ENCODE measurements around the gene ARHGAP10.
"Not testable (repeated sequence)": the region's sequence is repeated elsewhere in the genome, so short reads cannot be mapped to it uniquely, and the experiment has no call there.

Gene ARHGAP10

DNA sequence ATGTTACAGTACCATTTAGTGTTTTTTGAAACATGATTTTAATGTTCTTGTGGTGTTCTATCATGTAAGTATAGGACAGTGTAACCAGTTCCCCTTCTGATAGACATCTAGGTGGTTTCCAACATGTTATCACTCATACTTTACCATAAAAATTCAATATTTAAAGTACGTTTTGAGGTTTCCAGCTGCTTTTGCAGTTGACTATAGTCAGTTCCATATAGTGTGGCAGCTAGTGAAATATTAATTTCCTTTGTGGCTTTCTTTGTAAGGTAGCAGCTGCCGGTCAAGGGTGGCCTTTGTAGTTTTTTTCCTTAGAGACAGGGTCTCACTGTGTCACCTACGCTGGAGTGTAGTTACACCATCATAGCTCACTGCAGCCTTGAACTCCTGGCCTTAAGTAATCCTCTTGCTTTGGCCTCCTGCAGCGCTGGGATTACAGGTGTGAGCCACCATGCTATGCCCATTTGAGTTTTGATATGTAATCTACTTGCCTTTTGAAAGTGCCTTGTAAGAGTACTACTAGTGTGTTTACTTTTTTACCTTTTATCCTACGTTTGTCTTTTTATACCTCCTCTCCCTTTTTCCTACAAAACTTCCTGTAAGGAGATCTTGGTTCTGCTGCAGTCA lies 63.0 kb downstream of the ARHGAP10 start:
- no peak for DNase-seq

DNA sequence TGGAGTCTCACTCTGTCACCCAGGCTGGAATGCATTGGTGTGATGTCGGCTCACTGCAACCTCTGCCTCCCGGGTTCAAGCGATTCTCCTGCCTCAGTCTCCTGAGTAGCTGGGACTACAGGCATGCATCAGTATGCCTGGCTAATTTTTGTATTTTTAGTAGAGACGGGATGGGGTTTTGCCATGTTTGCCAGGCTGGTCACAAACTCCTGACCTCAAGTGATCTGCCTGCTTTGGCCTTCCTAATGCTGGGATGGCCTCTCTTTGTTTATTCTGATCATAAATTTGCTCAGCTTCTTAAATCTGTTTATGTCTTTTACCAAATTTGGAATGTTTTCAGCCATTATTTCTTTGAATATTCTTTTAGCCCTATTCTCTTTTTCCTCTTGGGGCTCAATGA lies 67.2 kb downstream of the ARHGAP10 start:
- DNase-seq, result not testable (repeated sequence)

DNA sequence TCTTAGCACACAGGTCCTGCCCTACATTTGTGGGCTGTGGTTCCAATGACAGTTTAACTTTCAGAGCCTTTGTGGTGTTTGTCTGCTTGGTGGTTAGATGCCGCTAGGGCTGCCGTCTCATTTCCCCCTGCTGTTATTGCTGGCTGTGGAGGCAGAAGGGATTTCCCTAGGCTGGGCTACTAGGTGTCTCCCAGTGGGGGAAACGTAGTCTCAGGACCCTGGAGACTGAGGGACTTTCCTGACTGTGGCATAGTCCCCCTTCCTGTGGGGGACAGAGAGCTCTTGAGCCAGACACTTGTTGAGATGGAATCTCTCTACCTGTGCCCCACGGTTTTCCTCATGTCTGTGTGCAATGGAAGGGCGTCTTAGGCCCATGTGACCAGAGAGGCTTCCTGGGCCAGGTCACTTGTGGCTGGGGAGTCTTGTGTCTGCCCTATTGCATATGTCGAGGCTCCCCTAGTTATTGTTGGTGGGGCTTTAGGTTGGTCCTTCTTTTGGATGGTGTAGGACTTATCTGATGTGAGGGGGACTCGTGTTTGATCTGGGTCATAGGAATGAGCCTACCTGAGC lies 68.2 kb downstream of the ARHGAP10 start:
- peak; percentile 9 for DNase-seq

DNA sequence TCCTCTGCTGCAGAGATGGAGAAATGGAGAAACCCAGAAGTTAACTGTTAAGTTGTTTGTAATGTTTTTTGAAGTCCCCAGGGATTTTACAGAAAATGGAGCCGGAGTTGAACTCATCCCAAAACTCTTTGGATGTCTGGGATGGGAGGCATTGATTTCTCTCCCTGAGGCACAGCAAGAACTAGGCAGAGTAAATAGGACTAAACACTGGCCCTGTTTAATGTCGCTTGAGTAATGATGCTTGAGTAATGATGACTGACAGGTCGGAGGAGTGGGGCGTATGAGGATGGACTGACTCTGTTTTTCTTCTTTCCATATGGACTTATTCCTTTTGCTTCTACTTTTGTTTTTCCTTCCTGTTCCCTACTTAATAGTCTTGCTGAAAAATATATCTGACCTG lies 69.9 kb downstream of the ARHGAP10 start:
- no peak for DNase-seq

DNA sequence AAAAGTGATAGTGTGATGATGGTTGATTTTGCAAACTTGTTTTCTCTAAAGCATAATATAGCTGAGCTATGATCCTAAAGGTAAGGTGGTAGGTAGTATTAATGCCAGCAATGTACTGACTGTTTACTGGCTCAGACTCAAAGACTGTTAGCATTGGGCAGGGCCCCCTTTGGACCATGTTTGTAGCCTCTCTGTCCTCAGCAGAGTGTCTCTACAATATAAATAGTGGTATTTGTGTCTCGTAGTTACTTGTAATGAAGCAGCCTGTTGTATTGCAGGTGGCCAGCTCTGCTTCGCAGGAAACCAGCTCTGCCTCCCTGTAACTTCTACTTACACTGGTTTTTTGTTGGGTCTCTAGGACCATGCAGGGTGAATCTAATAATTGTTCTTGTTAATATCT lies 70.5 kb downstream of the ARHGAP10 start:
- no peak for DNase-seq

DNA sequence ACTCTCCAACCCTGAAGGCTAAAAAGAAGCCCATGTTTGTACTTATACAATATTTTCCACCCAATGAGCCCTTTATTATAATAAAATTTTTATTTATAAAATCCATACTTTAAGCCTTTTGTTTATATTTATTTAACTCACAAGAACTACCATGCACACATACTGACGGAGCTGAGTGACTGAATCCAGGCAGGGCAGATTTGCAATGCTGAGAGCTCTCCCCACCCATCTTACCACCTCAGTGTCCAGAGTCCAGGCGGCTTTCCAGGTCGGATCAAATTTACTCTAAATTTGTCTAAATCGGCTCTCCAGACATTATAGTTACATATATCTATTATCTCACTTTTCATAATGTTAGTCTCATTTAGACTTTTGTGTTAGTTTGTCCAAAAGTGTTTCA lies 74.1 kb downstream of the ARHGAP10 start:
- no peak for DNase-seq

DNA sequence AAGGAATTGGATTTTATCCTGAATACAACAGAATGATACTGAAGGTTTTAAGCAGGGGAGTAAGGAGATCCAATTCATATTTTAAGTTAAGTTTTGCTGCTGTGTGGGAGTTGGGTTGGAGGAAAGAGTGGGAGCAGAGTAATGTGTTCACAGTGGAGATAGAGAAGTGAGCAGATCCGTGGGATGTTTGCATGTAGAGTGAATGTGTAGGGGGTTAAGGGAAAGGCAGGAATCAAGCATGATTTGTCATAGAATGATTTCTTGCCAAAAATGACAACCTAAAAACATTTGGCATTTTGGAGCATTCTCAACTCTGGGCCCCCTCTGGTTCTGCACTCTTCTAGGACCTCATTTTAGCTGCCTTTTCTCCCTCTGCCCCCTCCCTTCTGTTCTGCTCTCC lies 76.6 kb downstream of the ARHGAP10 start:
- no peak for DNase-seq

DNA sequence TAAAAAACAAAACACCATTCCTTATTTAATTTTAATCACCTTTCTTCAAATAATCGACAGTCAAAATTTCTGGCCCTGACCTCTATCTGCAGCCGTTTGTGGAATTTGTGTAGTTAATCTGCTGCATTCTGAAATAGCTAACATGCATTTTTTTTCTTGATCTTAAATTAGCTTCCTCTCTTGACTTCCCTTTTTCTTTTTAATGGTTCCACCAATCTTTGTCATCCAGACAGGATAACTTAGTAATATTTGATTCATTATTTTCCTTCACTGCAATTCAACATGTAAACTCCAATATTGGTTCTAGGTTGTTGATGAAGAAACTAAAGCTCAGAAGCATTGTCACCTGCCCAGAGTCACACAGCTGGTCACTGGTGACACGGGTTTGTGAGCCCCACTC lies 77.3 kb downstream of the ARHGAP10 start:
- DNase-seq, result no peak

DNA sequence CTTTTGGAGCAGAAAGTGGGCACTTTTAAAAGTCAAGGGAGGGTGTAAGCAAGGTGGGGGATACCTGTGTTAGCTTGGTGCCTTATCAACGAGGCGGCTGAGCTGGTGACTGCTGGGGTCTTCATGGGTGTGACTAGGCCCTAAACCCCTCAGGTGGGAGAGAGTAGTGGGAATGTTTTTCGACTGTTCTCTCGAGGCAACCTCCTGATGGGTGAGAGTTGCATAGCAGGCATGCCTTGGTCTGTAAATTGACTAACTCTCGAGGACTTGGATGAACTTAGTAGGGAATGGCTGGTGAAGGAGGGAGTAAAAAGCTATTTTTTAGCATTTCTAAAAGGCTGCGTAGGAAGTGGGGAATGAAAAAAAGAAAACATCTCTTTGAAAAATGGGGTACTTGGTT lies 80.0 kb downstream of the ARHGAP10 start:
- no peak for DNase-seq

DNA sequence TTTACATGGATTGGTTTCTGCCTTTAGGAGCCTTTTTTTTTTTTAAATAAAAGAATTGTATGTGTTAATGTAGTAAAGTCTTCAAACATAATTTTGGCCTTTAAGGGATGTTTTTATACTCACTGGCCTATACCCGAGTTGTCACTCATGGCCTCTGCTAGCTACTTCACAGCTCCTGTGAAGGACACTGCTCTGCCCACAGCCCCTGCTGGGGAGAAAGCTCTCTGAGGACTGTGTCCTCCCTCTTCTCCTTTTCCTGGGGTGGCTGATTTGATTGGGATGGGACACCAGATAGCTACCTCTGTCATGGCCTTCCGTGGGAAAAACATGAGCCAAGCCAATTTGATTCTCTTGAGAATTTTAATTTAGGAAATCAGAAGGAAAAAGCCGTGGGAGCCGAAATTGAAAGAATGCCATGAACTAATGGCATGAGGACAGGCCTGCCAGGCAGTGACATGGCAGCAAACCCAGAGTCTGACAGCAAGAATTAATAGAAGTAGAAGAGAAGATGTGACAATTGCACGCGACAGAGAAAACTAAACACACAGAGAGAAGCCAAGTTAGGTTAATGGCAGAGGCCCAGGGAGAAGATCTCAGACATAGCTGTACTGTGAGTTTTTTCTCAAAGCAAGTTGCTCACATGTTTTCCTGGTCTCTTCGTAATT lies 81.4 kb downstream of the ARHGAP10 start:
- DNase-seq, result no peak

DNA sequence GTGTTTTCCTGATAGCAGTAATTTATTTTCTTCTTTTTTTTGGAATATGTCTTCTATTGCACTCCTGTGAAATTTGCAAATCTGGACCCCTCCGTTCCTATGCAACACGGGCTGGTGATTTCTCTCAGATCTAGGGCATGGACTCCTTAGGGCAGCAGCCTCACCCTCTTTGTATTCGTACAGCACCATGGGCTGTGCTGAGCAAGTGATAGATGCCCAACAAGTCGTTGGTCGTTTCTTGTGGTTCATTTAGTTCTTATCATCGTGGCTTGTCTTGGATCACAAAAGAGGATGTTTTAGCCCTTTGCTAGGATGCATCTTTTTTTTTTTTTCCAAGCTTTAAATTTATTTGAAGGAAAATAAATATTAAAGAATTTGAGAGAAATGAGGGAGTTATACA lies 82.1 kb downstream of the ARHGAP10 start:
- DNase-seq, result no peak

DNA sequence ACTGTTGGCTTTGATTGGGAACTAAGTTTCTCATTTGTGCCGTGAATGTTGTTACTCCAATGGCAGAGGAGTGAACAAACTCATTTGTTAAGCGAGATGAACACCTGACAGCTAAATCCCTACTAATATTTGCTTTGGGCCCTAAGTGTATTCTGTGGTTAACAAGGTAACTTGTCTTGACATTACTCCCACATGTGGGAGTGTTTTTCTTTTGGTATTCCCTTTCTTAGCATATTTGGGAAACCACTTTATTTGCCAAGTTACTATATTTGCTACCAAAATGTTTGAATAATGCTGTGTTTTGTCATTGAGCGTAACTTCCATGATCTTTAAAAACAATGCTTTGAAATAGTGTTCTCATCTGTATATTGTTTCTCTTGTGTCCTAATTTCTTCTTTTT lies 82.5 kb downstream of the ARHGAP10 start:
- DNase-seq, result no peak

DNA sequence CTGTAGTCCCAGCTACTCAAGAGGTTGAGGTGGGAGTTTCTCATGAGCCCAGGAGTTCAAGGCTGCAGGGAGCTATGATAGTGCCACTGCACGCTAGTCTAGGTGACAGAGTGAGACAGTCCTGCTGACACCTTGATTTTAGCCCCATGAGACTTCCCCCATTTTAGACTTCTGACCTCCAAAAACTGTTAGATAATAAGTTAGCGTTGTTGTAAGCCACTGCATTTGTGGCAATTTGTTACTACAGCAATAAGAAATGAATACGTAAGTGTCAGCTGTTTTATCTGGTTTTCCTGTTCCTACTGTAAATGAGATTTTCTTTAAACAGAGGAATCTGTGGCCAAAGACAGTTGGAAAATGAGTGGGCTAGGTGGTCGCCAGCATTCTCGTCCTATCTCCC lies 83.9 kb downstream of the ARHGAP10 start:
- no peak for DNase-seq

DNA sequence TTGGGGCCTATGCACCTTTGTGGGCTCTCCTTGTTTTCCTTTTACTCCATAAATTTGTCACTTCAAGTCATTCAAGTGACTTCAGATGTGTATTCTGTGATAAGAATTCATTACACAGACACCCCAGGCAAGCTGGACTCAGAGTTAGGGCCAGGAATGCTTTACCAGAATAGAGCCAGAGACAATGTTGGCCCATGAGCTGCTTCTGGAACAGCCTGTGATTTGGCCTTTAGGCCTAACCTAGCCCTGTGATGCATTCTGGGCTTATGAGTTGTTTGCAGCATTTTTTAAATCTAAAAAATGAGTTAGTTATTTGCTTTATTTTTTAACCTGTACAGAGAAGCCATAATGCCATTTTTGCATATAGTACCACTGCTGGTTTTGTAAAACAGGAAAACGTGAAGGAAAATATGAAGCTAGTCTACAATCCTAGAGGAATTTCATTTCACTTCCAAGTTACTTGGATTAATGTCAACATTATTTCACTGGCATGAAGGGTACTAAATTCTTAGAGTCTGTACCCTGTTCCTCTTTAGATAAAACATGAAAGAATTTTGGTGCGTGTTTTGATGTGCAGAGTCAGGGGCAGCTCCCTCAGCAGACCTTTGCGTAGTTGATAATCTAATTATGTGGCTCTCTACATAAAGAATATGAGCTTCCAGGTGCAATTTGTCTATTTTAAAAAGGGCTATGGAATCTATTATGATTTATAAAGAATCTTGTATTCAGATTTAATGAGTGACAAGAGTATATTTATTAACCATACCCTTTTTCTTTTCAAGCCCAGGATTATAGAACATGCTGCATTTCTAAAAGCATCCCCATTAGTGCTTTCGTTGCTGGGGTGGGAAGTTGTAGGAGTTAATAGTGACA lies 84.7 kb downstream of the ARHGAP10 start:
- no peak for DNase-seq

DNA sequence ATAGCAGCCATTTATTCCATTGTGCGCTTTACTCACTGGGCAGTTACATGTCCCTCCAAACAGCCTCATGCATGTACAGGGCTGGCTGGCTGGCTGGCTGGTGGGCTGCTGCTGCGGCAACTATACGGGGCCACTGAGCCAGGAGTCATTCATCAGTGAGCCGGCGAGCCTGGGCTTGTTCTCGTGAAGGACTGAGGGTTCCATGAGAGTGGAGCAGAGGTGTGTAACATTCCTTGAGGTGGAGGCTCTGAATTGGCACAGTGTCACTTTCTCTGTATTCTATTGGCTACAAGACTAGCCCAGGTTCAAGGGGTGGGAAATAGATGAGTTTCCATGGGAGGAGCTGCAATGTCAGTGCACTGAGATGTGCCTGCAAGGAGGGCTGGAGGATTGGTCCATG lies 89.1 kb downstream of the ARHGAP10 start:
- no peak for DNase-seq

DNA sequence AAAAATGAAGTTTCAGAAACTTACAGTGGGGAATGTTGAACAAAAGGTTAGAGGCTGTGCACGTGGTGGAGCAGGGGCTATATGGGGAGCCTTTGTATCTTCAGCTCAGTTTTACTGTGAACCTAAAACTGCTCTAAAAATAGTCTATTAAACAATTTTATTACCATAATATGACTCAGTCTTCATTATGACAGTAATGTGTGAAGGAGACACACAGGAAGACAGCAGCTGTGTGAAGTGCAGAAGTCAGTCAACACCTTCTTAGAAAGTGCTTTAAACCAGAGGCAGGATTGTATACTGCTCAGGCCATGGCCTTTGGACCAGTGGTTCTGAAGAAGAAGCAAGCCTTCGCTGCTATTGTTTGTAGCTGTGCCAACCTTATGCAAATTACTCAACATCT lies 89.7 kb downstream of the ARHGAP10 start:
- DNase-seq, result no peak

DNA sequence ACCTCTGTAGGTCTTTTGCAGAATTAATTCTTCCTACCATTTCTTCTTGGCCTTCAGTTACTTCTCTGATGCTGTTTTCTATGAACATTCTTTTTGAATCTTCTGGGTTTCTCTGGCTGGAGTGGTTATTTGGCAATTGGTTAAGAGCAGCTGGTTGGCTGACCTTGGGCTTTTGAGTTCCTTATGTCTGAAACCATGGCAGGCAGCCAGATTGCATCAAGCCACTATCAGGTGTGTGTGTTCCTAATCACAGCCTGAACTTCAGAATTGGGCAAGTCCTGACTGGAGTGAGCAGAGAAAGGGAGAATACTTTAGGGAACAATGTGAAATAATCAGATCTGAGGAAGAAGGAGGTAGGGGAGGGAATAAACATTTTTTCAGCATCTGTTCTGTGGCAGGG lies 90.2 kb downstream of the ARHGAP10 start:
- DNase-seq, result no peak

DNA sequence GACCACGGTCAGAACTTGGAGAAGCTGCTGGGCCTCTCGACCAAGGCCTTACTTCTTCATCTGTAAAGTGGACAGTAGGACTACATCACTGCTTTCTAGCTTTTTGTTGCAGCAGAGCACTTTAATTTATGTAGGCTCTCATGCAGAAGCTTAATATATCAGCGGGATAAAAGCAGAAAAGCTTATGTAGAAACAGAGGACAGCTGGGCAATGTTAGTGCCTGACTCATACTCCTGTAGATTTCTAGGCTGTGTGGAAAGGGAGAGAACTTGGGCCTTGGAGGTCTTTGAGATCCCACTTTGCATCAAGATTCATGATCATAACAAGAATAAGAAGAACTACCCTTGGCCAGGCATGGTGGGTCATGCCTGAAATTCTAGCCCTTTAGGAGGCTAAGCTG lies 91.2 kb downstream of the ARHGAP10 start:
- no peak for DNase-seq

DNA sequence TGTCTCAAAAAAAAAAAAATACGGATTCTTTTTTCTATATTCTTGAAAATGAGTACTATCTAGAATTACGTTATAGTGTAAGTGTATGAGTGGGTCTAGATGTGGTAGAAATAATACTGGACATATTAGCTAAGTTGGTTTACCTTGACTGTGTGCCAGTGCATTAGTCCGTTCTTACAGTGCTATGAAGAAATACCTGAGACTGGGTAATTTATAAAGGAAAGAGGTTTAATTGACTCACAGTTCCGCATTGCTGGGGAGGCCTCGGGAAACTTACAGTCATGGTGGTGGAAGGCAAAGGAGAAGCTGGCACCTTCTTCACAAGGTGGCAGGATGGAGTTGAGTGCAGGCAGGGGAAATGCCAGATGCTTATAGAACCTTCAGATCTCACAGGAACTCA lies 92.4 kb downstream of the ARHGAP10 start:
- DNase-seq, result no peak

DNA sequence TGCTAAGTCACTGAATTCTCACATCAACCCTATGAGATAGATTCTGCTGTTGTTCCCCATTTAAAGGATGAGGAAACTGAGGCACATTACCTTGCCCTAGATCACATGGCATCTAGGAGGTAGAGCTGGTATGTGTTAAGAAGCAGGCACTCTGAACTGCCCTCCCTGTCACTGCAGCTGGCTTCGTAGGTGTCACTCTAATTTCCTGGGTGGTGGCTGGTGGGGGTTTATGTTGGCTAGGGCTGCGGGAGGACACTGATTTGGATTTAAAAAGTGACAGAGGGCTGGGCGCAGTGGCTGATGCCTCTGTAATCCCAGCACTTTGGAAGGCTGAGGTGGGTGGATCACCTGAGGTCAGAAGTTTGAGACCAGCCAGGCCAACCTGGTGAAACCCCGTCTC lies 93.0 kb downstream of the ARHGAP10 start:
- no peak for DNase-seq

DNA sequence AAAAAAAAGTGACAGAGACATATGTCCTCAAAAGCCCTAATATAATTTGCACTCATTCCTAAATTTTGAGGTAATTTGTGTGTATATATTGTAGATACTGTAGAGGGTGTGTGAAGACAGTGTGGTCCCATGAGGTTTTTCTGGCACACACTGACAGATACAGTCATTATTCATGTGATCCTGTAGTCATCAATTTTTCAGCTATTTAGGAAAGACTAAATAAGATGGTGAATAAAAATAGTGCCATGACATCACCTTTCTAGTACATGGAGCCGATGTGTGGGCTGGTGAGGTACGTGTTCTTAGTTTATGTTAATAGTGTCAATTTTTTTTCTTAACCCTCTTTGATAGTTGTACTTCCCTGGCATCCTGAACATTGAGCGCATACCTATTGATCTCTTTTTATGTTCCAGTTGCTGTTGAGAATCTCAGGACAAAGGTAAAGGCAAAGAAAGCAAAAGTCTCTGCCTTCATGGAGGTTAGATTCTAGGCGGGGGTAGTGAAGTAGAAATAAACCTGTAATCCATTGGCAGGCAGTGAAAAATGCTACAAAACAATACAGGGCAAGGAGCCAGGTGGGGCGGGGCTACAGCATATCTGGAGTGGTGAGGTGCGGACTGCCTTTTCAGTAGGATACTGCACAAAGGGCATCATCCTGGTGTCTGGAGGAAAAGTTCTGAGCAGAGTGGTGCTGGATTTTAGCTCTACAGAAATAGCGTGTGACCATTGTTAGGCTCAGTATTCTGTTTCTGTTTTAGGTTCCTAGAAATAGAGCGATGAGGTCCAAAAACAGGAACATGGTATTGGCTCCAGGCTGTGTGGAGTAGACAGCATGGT lies 93.8 kb downstream of the ARHGAP10 start:
- DNase-seq, result no peak

DNA sequence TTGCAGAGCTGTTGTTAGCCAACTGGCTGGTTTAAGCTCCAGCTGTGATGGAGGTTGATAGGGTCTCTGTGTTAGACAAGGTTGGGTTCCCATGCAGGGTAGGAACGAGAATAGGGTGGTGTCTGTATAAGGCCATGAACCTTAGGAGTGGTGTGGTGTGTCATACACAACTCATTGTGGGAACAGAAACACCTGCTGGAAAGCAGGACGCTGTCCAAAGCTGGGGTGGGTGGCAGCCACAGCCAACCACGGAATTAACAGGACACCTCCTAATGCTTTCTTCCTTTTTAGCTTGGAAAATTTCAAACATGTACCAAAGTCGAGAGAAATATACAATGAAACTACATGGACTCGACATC lies 94.4 kb downstream of the ARHGAP10 start:
- no peak for DNase-seq

Measured in effector CD8-positive, alpha-beta T cell (primary cell).